Effector CD8-positive, alpha-beta T cell (primary cell): Measurements from ENCODE around the gene GULP1.
"Not testable (repeated sequence)": the region's sequence is repeated elsewhere in the genome, so short reads cannot be mapped to it uniquely, and the experiment has no call there.

Experiments
- DNase-seq: peaks from one replicate; lab custom pipeline; 2025; lab: John Stamatoyannopoulos, UW

GULP1 gene

GRCh38 chr2:188292348-188293239 is 920 bp downstream of the GULP1 start:
- no peak for DNase-seq

- DNase-seq = no peak
These were observed 2.1 kb downstream of the GULP1 start for GRCh38 chr2:188293601-188294351.

GRCh38 chr2:188294352-188294926 is 2.8 kb downstream of the GULP1 start:
- DNase-seq = no peak

- DNase-seq = no peak
These were observed 3.5 kb downstream of the GULP1 start for GRCh38 chr2:188295067-188295685.

- DNase-seq = no peak
These were observed 6.3 kb downstream of the GULP1 start for GRCh38 chr2:188297978-188298377.

DNA sequence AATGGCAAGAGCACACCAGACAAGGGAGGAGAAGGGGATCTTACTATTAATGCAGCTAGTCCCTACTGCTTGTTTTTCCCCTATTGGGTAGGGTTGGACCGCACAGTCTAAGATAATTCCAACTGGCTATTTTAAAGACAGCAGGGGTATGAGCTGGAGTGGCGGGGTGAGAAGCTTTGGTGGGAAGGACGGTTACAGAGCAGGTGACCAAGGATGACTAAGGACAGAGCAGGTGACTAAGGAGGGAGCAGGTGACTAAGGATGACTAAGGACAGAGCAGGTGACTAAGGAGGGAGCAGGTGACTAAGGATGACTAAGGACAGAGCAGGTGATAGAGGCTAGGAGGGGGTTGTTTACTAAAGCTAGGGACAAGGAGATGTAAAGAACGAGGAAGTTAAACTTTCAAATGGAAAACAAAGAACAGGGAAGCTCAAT is 7.3 kb downstream of the GULP1 start:
- not testable (repeated sequence) for DNase-seq

DNA sequence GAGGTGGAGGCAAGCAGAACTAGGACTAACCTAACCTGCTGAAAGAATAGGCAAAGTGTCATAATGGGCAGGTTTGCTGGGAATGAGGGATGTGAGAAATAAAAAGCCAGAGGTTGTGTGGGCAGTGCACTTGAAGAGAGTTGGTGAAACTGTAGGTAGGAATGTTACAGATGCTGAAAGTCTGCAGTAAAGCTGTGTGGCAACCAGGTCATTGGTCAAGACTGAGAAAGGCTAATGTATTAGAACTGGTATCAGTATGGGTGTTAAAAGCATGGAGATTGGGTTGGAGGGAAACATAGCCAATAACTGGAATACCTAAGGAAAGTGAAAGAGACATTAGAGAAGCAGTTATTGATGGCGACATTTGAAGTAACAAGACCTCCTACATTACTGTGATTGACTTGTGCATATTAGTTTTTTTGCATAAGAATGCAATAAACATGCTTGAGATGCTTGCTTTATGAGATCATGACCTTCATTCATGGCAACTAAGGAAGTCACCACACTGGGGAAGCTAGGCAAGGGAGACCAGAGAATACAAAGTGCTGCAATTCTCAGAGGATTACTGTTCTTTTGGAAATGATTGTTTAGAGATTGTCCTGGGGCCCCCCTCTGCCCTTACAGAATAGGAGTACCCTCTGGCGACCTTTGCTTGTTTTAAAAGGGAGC is 11.8 kb downstream of the GULP1 start:
- no peak for DNase-seq

- no peak for DNase-seq
These were observed 13.6 kb downstream of the GULP1 start for GRCh38 chr2:188305271-188305670.

DNA sequence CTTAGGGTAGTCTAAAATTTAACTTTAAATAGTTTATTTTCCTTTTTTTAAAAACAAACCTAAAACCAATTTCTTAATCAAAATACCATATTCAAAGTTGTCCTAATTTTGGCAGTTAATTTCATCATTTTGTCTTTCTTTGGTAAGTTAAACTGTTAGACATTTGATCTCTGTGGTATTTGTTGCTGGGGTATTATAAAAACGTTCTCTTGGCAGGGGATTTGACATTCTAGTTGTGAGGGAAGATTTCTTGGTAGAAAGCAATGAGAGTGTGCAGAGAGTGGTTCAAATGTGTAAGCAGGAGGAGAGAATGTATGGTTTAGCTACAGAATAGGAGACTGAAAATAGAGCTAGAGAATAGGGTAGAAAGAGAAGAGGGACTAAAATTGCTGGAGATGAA is 14.6 kb downstream of the GULP1 start:
- DNase-seq = no peak

DNA sequence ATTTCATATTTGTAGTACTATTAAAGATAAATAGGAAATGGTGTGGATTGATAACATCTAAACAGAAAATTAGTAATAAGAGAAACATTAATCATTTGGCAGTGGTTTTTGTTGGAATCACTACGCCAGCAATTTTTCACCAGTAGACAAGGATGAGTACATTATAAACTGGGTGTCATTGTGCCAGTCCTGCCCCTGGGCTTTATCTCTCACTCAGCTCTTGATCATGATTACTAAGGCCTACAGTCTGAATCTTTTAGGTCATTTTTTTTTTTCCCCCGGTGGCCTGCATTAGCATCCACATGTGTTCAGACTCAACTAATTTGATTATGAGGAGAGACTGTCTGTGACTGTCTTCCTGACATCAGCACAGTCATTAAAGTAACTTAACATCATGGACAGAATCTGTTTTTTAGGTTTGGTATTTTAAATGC is 16.2 kb downstream of the GULP1 start:
- DNase-seq = no peak

DNA sequence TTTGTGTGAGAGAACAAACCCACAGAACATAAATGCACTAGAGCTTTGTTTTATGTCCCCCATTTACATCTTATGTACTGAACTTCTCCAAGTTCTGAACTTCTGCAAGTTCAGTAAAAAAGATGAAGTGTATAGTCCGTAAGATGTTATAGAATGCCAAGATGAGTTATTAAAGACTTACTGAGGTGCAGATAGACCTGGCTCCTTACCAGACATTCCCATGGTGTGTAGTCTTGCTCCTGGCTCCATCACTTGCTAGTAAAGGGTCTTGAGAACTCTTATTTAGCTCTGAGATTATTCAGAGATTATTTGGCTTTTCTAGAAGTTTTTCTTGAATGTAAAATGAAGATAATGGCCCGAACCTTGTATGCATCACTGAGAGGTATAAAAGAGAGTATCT is 16.8 kb downstream of the GULP1 start:
- DNase-seq = no peak

- no peak for DNase-seq
These were observed 17.7 kb downstream of the GULP1 start for GRCh38 chr2:188309364-188309763.

- no peak for DNase-seq
These were observed 22.8 kb downstream of the GULP1 start for GRCh38 chr2:188314314-188315054.

- DNase-seq = no peak
These were observed 24.1 kb downstream of the GULP1 start for GRCh38 chr2:188315750-188316149.

DNA sequence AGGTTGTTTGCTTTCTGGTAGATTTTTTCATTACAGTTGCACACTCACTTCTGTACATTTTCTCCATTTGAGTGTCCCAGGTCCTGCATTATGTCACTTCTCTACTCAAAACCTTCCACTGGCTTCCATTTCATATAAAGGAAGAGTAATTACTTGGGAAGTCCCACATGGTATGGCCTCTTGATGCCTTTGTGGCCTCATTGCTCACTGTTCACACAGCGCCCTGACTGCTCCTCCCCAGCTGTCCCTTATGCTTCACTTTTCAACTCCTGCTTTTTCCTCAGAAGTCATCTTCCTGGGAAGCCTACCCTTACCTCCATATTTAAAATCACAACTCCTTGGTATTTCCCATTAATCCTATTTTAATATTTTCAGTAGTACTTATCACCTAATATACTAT is 24.7 kb downstream of the GULP1 start:
- DNase-seq = no peak

GRCh38 chr2:188316791-188317423 is 25.2 kb downstream of the GULP1 start:
- DNase-seq = no peak

DNA sequence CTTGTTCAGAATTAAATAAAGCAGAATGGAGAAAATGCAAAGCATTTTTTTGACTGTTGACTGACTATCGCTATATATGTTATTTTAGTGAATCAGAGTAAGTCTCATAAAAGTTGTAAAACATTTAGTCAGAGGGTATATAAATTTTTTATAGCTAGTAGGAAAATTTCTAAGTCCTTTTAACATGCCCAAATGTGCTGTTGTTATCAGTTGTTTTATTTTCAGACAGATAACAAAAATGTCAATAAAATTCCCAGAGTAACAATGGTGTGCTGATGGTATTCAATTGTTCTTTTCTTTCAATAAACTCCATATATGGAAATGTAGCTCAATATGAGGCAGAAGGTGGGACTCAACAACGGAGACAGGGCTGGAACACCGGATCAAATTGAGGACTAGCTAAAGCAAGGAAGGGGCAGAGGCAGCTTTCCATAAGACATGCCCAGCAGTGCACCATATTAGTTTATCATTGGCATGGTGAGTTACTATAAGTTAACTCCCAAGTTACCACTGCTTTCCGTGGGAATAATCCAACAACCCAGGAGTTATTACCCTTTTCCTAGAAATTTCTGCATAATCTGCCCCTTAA is 26.6 kb downstream of the GULP1 start:
- DNase-seq = no peak

- DNase-seq = no peak
These were observed 28.2 kb downstream of the GULP1 start for GRCh38 chr2:188319838-188320237.

- no peak for DNase-seq
These were observed 29.2 kb downstream of the GULP1 start for GRCh38 chr2:188320861-188321260.
